ENCODE data around the gene CA11.

- TF ChIP-seq CTCF (IDR thresholded peaks at IDR 0.05) (no peak), EZH2phosphoT487 (IDR thresholded peaks at IDR 0.05) (no peak)
Observed at GRCh38 chr19:48671446-48671995, 25.5 kb upstream of the CA11 start.

Measured in neural progenitor cell (in vitro differentiated cells).